Stimulated activated CD4-positive, alpha-beta T cell treated with anti-CD3 and anti-CD28 coated beads, Interleukin-4, amount 100 ng/mL, for 4 hours (primary cell): ENCODE measurements around the gene XRCC4.
"Not testable (repeated sequence)": the region's sequence is repeated elsewhere in the genome, so short reads cannot be mapped to it uniquely, and the experiment has no call there.

ENCODE experiments used
- DNase-seq, 2 experiments: peaks; one replicate each; pipeline ENCODE4 v3.0.0-alpha.2; 2020

The XRCC4 gene

GRCh38 chr5:83355482-83356014 lies 278.2 kb downstream of the XRCC4 start:
- not testable (repeated sequence) for DNase-seq

GRCh38 chr5:83357621-83358231 lies 280.4 kb downstream of the XRCC4 start:
- no peak for DNase-seq

GRCh38 chr5:83360573-83360972 lies 283.2 kb downstream of the XRCC4 start:
- no peak for DNase-seq

GRCh38 chr5:83362526-83362925 lies 285.2 kb downstream of the XRCC4 start:
- no peak for DNase-seq

GRCh38 chr5:83363111-83363885 lies 286.0 kb downstream of the XRCC4 start:
- DNase-seq, result no peak

GRCh38 chr5:83363886-83364275 lies 286.5 kb downstream of the XRCC4 start:
- DNase-seq, result no peak

GRCh38 chr5:83364312-83365299 lies 287.3 kb downstream of the XRCC4 start:
- no peak for DNase-seq

GRCh38 chr5:83368319-83368718 lies 291.0 kb downstream of the XRCC4 start:
- DNase-seq, result no peak

GRCh38 chr5:83368835-83369234 lies 291.5 kb downstream of the XRCC4 start:
- no peak for DNase-seq

GRCh38 chr5:83370957-83371356 lies 293.6 kb downstream of the XRCC4 start:
- no peak for DNase-seq

GRCh38 chr5:83371726-83372125 lies 294.4 kb downstream of the XRCC4 start:
- DNase-seq, result no peak

- DNase-seq, result no peak
These were observed 297.2 kb downstream of the XRCC4 start for GRCh38 chr5:83374547-83374946.

- no peak for DNase-seq
These were observed 297.9 kb downstream of the XRCC4 start for GRCh38 chr5:83375049-83375745.

- DNase-seq, result no peak
These were observed 299.1 kb downstream of the XRCC4 start for GRCh38 chr5:83376461-83376860.

GRCh38 chr5:83377131-83377865 lies 300.0 kb downstream of the XRCC4 start:
- DNase-seq, result no peak

- no peak for DNase-seq
These were observed 301.4 kb downstream of the XRCC4 start for GRCh38 chr5:83378624-83379289.

GRCh38 chr5:83385812-83386211 lies 308.5 kb downstream of the XRCC4 start:
- DNase-seq, result no peak

GRCh38 chr5:83387041-83387440 lies 309.7 kb downstream of the XRCC4 start:
- DNase-seq, result no peak

- no peak for DNase-seq
These were observed 311.3 kb downstream of the XRCC4 start for GRCh38 chr5:83388608-83389007.

GRCh38 chr5:83392766-83393503 lies 315.6 kb downstream of the XRCC4 start:
- no peak for DNase-seq

GRCh38 chr5:83393504-83393866 lies 316.1 kb downstream of the XRCC4 start:
- DNase-seq, result no peak
